ENCODE measurements around the gene ADAMTSL4. TPM values are rescaled to one million over a fixed set of nuclear protein-coding genes. Genes with fewer than 3 reads are reported as not detected.

Gene ADAMTSL4
- total RNA-seq, 1 donor from 2014 or later = 0.44 TPM

GRCh38 chr1:150560576-150561253, 11.5 kb downstream of the ADAMTSL4 start:
- H3K4me1 Mint-ChIP-seq = peaks cover 48% of the 10 kb centered on the region
- H3K9me3 Mint-ChIP-seq = no peaks in the 10 kb centered on the region
- no peaks in the 10 kb centered on the region for H3K27me3 Mint-ChIP-seq (ENCODE audit: low read depth)
- H3K4me3 Mint-ChIP-seq = peak overlapping the region; percentile 91
- H3K27ac Mint-ChIP-seq (ENCODE audit: unreplicated experiment) = peak overlapping the region; percentile 84
- peak; percentile 87 for DNase-seq (ENCODE audit: low read depth, low spot score)
- H3K36me3 Mint-ChIP-seq (ENCODE audit: low read depth) = no peaks in the 10 kb centered on the region
- peak; percentile 82 for TF ChIP-seq CTCF (conservative IDR thresholded peaks at IDR 0.05)

- Mint-ChIP-seq H3K27ac (ENCODE audit: unreplicated experiment) (peak overlapping the region; percentile 99), H3K4me3 (peak overlapping the region; percentile 91), H3K4me1 (peaks cover 48% of the 10 kb centered on the region), H3K27me3 (ENCODE audit: low read depth) (no peaks in the 10 kb centered on the region), H3K9me3 (no peaks in the 10 kb centered on the region), H3K36me3 (ENCODE audit: low read depth) (no peaks in the 10 kb centered on the region)
- peak; percentile 16 for TF ChIP-seq CTCF (conservative IDR thresholded peaks at IDR 0.05)
- DNase-seq (ENCODE audit: low read depth, low spot score) = peak; percentile 72
Measured at GRCh38 chr1:150561254-150561973, 12.2 kb downstream of the ADAMTSL4 start.

- Mint-ChIP-seq H3K4me1 (peaks cover 49% of the 10 kb centered on the region), H3K36me3 (ENCODE audit: low read depth) (no peaks in the 10 kb centered on the region), H3K4me3 (peak overlapping the region; percentile 91), H3K27me3 (ENCODE audit: low read depth) (no peaks in the 10 kb centered on the region), H3K9me3 (no peaks in the 10 kb centered on the region), H3K27ac (ENCODE audit: unreplicated experiment) (peak overlapping the region; percentile 99)
- peak; percentile 47 for DNase-seq (ENCODE audit: low read depth, low spot score)
- TF ChIP-seq CTCF (conservative IDR thresholded peaks at IDR 0.05) = no peak
Measured at GRCh38 chr1:150561974-150562445, 12.8 kb downstream of the ADAMTSL4 start.

- peak overlapping the region; percentile 90 for H3K27ac Mint-ChIP-seq (ENCODE audit: unreplicated experiment)
- DNase-seq (ENCODE audit: low read depth, low spot score) = no peak
- H3K9me3 Mint-ChIP-seq = no peaks in the 10 kb centered on the region
- peaks cover 55% of the 10 kb centered on the region for H3K4me1 Mint-ChIP-seq
- TF ChIP-seq CTCF (conservative IDR thresholded peaks at IDR 0.05) = no peak
- H3K36me3 Mint-ChIP-seq (ENCODE audit: low read depth) = no peaks in the 10 kb centered on the region
- H3K4me3 Mint-ChIP-seq = peak overlapping the region; percentile 91
- no peaks in the 10 kb centered on the region for H3K27me3 Mint-ChIP-seq (ENCODE audit: low read depth)
Measured at GRCh38 chr1:150562446-150563339, 13.5 kb downstream of the ADAMTSL4 start.

- Mint-ChIP-seq H3K9me3 (no peaks in the 10 kb centered on the region), H3K27me3 (ENCODE audit: low read depth) (no peaks in the 10 kb centered on the region), H3K4me1 (peaks cover 63% of the 10 kb centered on the region), H3K4me3 (no peak overlapping the region), H3K27ac (ENCODE audit: unreplicated experiment) (peak overlapping the region; percentile 7), H3K36me3 (ENCODE audit: low read depth) (no peaks in the 10 kb centered on the region)
- DNase-seq (ENCODE audit: low read depth, low spot score) = no peak
- TF ChIP-seq CTCF (conservative IDR thresholded peaks at IDR 0.05) = no peak
Measured at GRCh38 chr1:150563340-150564038, 14.3 kb downstream of the ADAMTSL4 start.
